K562 (cell line): ENCODE results near the gene HRC. TPM values are rescaled to one million over a fixed set of nuclear protein-coding genes. Genes with fewer than 3 reads are reported as not detected.

Experiments used
- EGR1 ChIP-seq: fragments of 450-650 bp; conservative IDR thresholded peaks from 2 replicates; pipeline ENCODE4 v1.6.1; 2017; ENCODE audit warnings: mild to moderate bottlenecking
- FOXM1 ChIP-seq, 2 experiments: fragments of 450-650 bp in 1 of 2; sonication (generic) in 1 of 2; formaldehyde crosslinking in 1 of 2; IDR thresholded peaks; 2 replicates each; pipeline versions ENCODE4 v1.6.1 to v1.9.0; 2017 to 2022; ENCODE audit warnings: low read depth in 2 of 2, mild to moderate bottlenecking in 2 of 2, missing genetic modification reagents in 1 of 2, moderate library complexity in 1 of 2
- HBP1 ChIP-seq: fragments of 450-650 bp; formaldehyde crosslinking; IDR thresholded peaks from 2 replicates; pipeline ENCODE4 v1.4.0; 2022; ENCODE audit warnings: missing genetic modification characterization
- HDAC1 ChIP-seq, 2 experiments: fragments of 450-650 bp; IDR thresholded peaks; 2 replicates each; pipeline ENCODE4 v1.6.1; 2016 to 2017; ENCODE audit warnings: inconsistent platforms in 1 of 2, mild to moderate bottlenecking in 1 of 2, moderate library complexity in 1 of 2
- OTX1 ChIP-seq: fragments of 450-650 bp; formaldehyde crosslinking; IDR thresholded peaks from 2 replicates; pipeline ENCODE4 v1.4.0; 2022; ENCODE audit warnings: mild to moderate bottlenecking
- POLR2G ChIP-seq: fragments of 200-400 bp; formaldehyde crosslinking; IDR thresholded peaks from 2 replicates; pipeline ENCODE4 v1.6.1; 2017; ENCODE audit warnings: low read depth, mild to moderate bottlenecking, antibody characterized with exemption, low read length, moderate library complexity
- PPARD ChIP-seq: fragments of 250-450 bp; sonication (Bioruptor Pico); IDR thresholded peaks from 2 replicates; pipeline ENCODE4 v1.8.0; 2022; ENCODE audit warnings: inconsistent platforms, mild to moderate bottlenecking, moderate library complexity
- PURB ChIP-seq: sonication (generic); formaldehyde crosslinking; IDR thresholded peaks from 2 replicates; pipeline ENCODE4 v1.9.0; 2021; ENCODE audit warnings: low read depth, mild to moderate bottlenecking, missing genetic modification reagents
- SFPQ ChIP-seq: fragments of 200-400 bp; formaldehyde crosslinking; IDR thresholded peaks from 2 replicates; pipeline ENCODE4 v1.6.1; 2017; ENCODE audit warnings: mild to moderate bottlenecking, low read depth, low read length, moderate library complexity
- SIN3A ChIP-seq, 2 experiments: fragments of 150-350 bp in 1 of 2; IDR thresholded peaks; 2 replicates each; pipeline ENCODE4 v1.6.1; 2011 to 2016; ENCODE audit warnings: borderline replicate concordance in 2 of 2, low read depth in 2 of 2, low read length in 2 of 2, mild to moderate bottlenecking in 2 of 2, moderate library complexity in 2 of 2; ENCODE audit not compliant: control insufficient read depth in 1 of 2
- SP1 ChIP-seq: sonication (generic); formaldehyde crosslinking; IDR thresholded peaks from 2 replicates; pipeline ENCODE4 v1.8.1; 2022; ENCODE audit warnings: mild to moderate bottlenecking, missing genetic modification reagents
- VEZF1 ChIP-seq: fragments of 200-800 bp; sonication (Bioruptor generic); IDR thresholded peaks from 2 replicates; pipeline ENCODE4 v1.6.1; 2017; ENCODE audit warnings: missing genetic modification characterization, missing compliant biosample characterization
- ZKSCAN8 ChIP-seq: fragments of 200-800 bp; sonication (Bioruptor generic); IDR thresholded peaks from 2 replicates; pipeline ENCODE4 v1.6.1; 2016; ENCODE audit warnings: missing genetic modification characterization, missing compliant biosample characterization
- polyA plus RNA-seq, 8 experiments: library from polyadenylated mRNA; depleted of rRNA in 4 of 8; stranded (reverse) in 5 of 8; unstranded in 3 of 8; fragments of >200 nt; fragmentation: Nextera tagmentation in 2 of 8; fragmentation: Illumina TruSeq in 1 of 8; extraction: Ambion mirVana in 2 of 8; extraction: Trizol in 1 of 8; gene quantifications; 2 replicates each; pipeline versions ENCODE4 v1.2.1 to v1.2.3, GENCODE V29; 2011 to 2014; ENCODE audit warnings: inconsistent platforms in 1 of 8, missing spikeins in 1 of 8
- total RNA-seq, 7 experiments: library from RNA; depleted of rRNA in 6 of 7; stranded (reverse); fragments of >200 nt in 6 of 7; fragmentation: Illumina TruSeq in 2 of 7; extraction: Trizol in 2 of 7; gene quantifications; 2 replicates each; pipeline versions ENCODE4 v1.2.1 to v1.2.3, GENCODE V29; 2011 to 2021; ENCODE audit warnings: low replicate concordance in 1 of 7

Gene HRC
- total and polyA plus RNA-seq, 9 of the 15 experiments (the other 6 are each of a cell fraction or from before 2014, with no cell fraction given) = 0.66 to 18.7 (median 13.1) TPM

- no peak for TF ChIP-seq FOXM1 (IDR thresholded peaks at IDR 0.05; ENCODE audit: low read depth)
- TF ChIP-seq FOXM1 (CRISPR knock-in tag; IDR thresholded peaks at IDR 0.05; ENCODE audit: low read depth) = no peak
- TF ChIP-seq HBP1 (CRISPR knock-in tag) = no peak
- TF ChIP-seq VEZF1 (CRISPR knock-in tag) = peak; percentile 42; the same call in 1 of the 2 replicates
- no peak for TF ChIP-seq OTX1 (CRISPR knock-in tag)
- peak; percentile 46; the same call in 1 of the 2 replicates for TF ChIP-seq SP1
- peak; percentile 50; the same call in 1 of the 2 replicates for TF ChIP-seq POLR2G
- TF ChIP-seq HDAC1 (IDR thresholded peaks at IDR 0.05) = peak in 1 of 2 experiments; percentile 52; a peak in 2 of 4 replicates
- TF ChIP-seq PPARD (CRISPR knock-in tag) = no peak
- TF ChIP-seq SFPQ = no peak
- TF ChIP-seq EGR1 = no peak
- TF ChIP-seq PURB = no peak
- no peak for TF ChIP-seq ZKSCAN8 (CRISPR knock-in tag)
- peak in 1 of 2 experiments; percentile 50; a peak in 1 of 4 replicates for TF ChIP-seq SIN3A (IDR thresholded peaks at IDR 0.05; ENCODE audit: borderline replicate concordance in 2 of 2, control insufficient read depth in 1 of 2, low read depth in 2 of 2, low read length in 2 of 2)
Measured at GRCh38 chr19:49200238-49200862, 45.2 kb upstream of the HRC start (continued).
